IPS-11a (cell line): ENCODE measurements around the gene RPS6KA2.
"Not testable (repeated sequence)": the region's sequence is repeated elsewhere in the genome, so short reads cannot be mapped to it uniquely, and the experiment has no call there.

Source experiments
- H3K4me3 ChIP-seq: one replicate; pipeline ENCODE4 v1.5.1; 2013; ENCODE audit warnings: low read depth, low read length, control low read depth

Gene RPS6KA2

DNA sequence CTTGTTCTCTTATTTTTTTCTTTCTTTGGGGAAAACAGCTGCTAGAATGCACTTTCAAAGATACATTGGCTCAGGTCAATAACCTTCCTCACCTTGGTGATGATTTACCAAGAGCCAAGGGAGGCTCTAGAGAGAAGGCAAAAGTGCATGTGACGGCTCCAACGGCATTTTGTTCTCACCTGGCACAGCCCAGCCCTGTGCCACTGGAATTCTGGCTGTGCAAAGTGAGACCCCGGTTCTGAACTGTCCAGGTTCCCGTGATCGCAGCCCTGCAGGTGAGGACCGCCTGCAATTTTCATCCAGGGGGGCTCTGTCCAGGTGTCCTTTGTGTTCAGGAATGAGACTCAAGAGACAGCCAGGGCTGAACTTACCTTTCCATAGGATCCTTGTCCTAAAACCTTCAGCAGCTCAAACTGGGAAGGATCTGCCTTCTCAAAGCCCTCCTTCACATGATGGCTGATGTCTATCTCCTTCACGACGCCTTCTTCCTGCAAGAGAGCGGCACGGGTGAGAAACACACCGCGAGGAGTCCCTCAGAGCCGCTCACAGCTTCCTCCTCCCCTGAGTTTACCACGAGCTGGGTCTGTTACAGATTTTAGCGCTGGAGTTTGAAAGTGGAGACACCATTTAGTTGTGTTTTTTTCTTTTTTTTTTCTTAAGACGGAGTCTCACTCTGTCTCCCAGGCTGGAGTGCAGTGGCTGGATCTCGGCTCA lies 88.6 kb downstream of the RPS6KA2 start:
- no peak overlapping the region for H3K4me3 ChIP-seq

DNA sequence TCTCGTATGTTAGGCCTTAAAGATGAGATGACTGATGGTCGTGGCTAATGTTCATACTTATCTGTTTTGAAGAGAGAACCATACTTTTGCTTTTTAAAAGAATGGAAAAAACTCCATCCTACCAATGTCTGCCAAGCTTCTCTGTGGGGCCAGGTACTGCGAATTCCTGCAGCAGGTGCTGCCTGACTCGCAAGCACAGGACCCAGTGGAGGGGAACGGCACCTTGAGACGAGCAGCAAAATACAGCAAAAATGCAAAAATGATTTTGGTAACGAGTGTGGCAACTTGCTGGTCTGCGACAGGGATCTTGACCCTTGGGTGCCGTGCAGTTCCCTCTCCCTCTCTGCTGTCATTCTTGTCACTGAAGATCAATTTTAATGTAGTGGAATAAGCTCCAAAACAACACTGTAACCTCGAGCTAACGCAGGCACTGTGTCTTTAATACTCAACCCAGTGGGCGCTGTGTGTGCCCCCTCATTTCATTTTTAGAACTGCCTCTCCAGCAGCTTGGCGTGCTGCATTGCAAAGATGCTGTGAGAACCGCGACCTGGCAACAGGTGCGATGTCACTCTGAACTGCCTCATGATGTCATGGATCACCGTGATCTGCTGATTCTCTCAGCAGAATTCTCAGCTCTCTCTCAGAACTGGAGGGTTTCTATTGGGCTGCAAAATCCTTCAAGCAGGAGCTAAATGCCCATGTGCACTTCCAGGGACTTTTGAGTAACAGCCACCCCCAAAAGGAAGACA lies 92.2 kb downstream of the RPS6KA2 start:
- no peak overlapping the region for H3K4me3 ChIP-seq

DNA sequence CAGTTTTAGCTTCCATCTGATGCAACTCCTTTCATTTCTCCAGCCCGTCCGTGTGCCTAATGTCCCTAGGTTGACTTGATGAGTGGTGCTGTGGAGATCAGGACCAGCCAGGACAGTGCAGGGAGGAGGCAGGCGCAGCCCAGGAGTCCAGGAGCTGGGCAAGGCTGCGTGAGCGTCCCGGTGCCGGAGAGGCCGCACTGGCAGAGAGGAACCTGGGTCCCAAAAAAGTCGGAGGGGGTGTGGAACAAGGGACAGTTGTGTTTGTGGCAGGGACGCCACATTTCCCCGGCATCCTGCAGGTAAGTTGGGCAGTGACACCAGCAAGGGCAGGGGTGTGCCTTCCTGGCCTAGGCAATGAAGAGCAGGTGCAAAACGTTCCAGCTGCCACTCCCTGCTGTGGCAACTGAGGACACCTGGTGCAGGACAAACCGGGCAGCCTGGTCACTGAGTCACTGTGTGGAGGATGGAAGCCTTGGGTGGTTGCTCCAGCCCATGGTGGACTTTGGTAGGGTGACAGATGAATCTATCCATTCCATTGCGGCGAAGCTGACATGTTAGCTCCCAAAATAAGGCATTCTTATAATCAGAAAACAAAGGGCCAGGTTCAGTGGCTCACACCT lies 93.7 kb downstream of the RPS6KA2 start:
- H3K4me3 ChIP-seq = no peak overlapping the region

DNA sequence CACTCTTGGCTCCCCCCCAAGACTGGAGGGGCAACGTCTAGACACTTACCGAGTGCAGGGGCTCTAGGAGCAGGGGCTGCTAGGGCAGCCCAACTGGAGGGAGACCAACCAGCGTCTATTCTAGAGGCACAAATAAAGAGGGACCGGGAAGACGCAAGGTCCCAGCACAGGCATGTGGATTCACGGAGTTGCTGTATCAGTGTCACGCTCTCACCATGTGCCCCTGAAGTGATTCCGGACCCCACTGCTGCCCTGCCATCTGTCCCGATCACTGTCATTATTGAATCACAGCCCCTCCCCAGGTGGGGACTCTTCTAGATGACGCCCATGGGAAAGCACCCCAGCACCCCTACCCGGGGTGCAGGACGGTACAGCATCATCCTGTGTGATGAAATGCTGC lies 94.7 kb downstream of the RPS6KA2 start:
- H3K4me3 ChIP-seq = no peak overlapping the region

DNA sequence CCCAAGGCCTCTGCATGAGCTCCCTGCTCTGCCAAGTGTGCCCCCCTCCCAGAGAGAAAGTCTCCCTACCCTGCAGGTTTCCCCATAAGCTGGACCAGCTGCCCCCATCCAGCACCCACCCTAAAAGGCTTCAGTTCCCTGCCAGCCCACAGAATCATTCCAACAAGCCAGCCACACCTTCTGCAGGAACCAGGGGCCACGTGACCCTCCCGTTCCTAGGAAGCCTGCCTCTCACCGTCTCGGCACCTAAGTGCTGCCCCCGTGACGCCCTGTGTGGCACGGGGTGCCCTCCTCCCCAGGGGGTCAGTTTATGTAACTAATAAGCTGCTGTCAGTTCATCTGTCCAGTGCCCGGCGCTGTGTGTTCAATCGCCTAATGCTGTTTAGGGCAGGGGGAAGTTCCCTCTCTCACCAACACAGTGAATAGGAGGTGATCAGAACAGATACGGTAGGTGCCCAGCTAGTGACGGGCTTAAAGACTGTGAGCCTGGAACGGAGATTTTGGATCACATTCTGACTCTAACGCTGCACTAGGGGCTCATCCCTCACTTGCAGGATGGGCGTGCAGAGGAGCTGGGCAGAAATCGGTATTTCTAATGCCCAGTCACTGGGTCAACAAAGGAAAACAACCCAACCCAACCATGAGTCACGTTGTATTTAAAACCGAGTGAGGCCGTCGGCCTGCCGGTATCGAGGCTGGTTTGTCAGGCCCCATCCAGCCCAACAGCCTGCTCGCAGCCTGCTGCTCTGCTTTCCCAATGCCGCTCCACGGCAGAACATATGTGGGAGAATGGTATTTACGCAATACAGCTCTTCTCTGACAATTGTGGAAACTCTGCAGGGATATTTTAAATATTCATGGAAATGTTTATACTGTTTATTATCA lies 96.6 kb downstream of the RPS6KA2 start:
- H3K4me3 ChIP-seq = no peak overlapping the region

DNA sequence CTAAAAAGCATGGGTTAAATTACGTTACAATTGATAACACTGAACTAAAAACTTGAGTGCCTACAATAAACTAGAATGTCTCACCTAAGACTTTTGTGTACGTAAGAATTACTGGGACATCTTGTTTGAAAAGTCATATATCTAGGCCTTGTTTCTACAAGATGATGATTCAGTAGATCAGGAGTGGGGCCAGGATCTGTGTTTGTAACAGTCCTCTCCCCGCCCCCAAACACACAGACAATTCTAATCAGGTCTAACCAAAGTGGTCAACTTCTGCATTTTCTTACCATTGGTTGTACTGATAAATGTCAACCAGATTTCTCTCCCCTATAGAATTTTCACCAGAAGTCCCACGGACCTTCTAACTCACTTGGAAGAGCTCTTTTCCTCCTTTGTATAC lies 97.5 kb downstream of the RPS6KA2 start:
- no peak overlapping the region for H3K4me3 ChIP-seq

DNA sequence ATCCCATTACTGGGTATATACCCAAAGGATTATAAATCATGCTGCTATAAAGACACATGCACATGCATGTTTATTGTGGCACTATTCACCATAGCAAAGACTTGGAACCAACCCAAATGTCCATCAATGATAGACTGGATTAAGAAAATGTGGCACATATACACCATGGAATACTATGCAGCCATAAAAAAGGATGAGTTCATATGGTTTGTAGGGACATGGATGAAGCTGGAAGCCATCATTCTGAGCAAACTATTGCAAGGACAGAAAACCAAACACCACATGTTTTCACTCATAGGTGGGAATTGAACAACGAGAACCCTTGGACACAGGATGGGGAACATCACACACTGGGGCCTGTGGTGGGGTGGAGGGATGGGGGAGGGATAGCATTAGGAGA lies 98.0 kb downstream of the RPS6KA2 start:
- H3K4me3 ChIP-seq = not testable (repeated sequence)

DNA sequence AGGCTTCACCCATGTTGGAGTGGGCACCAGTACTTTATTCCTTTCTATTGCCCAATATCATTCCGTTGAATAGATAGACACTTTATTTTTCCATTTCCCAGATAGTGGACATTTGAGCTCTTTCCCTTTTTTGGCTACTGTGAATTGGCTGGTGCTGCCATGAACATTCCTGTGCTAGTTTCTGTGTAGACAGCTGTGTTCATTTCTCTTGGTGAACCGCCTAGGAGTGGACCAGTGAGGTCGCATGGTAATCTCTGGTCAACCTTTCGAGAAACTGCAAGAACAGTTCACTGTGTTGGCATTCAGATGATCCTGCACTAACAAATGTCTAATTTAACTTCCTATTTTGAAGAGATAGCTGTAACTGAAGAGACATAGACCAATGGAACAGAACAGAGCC lies 99.2 kb downstream of the RPS6KA2 start:
- H3K4me3 ChIP-seq = no peak overlapping the region

DNA sequence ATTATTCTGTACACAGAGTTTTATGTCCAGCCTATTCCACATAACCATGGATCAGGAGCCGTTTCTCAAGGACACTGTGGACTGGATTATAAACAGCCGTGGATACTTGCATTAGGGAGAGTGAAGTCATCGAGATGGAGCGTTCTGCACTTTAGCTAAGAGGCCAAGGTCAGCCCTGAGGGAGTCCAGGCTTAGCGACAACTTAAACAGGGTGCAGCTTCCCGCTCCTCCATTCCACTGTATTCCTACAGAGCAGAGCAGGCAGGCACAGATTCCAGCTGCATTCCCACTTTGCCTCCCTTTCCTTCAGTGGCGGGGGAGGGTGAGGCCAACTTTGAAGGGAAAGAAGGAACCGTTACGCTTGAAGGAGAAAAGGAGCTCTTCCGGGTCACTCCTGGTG lies 100.1 kb downstream of the RPS6KA2 start:
- no peak overlapping the region for H3K4me3 ChIP-seq

DNA sequence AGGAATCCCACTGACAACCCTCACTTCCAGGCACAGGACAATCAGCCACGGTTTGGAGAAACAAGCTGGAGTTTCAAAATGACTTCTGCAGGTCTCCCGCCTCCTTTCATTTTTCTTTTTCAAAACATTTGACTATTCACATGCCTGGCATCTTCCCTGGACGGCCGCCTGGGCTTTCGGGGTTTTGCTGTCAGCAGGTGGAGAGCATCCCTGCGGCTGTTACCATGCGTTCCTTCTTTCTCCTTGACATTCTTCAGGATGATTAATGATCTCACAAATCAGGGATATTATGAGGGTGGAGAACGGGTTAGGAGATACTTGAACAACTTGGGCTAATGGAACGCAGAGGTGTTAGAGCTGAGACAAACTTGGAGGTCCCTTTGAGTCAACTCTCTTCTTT lies 101.5 kb downstream of the RPS6KA2 start:
- no peak overlapping the region for H3K4me3 ChIP-seq

DNA sequence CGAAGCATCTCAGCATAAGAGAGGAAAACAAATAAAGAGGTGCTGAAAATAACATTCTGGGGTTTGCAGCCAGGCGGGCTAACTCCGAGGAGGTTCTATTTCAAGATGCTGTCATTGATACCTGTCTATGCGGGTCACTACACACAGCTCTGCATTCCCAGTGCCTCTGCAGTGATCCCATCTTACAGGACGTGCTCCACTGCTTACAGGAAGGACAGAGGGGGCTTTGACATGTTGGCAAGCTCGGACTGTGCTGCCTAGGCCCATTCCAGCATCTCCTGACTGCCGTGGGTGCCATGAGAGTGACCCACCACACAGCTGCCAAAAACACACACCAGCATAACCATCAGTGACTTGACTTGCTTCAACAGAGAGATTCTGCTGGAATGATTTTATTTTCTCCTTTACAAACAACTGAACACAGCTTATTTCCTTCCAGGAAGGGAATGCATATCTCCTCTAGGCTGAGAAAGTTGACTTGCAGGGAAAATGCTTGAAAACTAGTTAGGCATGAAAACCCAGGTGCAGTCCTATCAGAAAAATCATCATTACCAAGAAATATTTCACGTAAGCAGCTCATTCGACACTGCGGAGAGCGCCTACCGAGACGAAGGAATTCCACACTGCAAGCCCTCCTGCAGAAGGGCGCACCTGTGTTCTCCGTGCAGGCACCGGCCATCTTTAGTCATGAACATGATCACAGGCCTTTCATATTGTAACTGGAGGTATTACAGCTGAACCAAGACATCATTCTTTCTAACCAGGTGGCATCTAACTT lies 103.1 kb downstream of the RPS6KA2 start:
- H3K4me3 ChIP-seq = no peak overlapping the region

DNA sequence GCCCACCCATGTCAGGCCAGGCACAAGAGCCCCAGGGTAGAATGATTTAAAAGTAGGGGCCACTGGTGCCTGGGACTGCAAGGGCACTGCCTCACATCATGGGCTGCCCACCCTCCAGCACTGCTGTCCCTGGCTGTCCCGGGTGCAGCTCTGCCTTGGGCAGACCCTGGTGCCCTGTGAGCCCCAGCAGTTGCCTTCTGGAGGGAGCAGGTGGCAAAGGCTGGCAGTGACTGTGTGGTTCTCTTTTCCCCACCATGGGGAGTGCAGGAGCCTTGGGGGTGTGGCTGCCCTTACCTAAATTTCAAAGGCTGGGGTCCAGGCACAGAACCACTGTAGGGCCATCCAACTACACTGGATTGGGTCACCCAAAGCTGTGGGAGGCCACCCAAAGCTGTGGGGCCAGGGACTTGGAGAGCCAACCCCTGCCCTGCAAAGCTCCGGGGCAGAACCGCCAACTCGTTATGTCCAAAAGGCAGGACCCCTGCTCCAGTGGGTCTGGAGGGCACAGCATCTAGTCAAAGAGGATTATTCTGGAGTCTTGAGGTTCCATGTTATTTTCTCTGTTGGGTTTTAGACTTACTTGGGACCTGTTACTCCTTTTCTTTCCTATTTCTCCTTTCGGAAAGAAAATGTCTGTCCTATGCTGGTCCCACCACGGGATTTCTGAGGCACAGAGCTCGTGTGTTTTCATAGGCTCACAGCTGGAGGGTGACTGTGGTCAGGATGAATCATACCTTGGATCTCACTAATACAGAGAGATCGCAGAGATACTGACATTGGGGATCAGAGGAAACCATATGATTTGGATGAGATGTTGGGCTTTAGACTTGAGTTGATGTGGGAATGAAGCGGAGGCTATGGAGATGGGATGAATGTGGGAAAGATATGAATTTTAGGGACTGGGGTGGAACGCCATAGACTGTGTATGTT lies 105.9 kb downstream of the RPS6KA2 start:
- H3K4me3 ChIP-seq = no peak overlapping the region

DNA sequence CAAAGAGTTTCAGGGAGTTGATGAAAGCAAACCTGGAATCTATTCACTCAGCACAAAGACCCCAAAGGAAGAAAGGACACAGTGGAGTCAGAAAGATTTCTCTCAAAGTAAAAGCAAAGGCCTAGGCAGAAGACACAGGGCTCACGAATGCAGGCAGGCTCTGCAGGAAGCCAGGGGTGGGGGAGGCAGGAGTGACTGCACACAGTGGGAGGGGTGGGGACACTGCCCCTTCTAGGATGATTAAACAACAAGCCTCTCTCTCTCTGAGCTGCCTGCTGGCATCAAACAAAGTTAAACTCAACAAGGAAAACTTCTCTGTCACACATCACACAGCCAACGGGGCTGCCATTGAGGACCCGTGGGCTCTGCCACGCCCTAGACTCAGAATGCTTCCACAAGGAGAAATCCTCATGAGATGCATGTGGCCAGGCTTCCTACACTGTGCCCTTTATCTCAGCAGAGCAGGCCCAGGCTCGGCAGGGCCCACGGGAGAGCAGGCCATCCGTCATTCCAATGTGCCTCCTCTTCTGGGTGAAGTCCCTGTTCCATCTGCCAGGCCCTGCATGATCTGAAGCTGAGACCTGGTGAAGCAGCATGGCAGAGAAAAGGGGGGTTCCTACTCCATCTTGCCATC lies 110.7 kb downstream of the RPS6KA2 start:
- H3K4me3 ChIP-seq = no peak overlapping the region

DNA sequence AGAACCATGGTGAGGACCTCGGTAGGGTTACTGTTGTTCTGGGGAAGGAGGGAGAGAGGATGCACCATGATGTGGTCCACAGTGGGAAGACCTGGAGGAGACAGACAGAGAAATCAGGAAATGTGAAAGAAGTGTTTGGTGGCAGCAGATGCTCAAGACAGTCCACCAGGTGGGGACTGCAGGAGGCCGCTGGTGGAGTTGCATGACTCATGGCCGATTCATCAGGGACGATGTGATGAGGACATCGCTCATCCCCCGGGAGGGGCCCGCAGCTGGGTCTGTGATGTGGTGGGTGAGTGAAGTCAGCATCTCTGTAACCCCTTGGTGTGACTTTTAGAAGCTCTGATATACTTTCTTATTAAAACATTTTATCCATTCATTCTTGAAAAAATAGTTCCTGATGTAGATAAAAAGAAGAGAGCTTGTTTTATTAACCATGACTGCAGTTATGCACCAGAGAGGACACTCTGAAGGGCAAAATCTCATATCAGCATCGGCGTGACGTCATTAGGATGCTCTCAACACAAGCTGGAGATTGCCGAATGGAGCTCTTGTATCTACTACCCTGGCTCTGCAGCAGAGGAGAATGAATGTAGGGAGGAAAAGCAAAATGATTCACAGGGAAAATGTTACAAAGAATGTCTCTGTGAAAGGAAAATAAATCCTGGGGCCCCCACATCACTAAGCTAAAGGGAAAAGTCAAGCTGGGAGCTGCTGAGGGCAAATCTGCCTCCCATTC lies 111.8 kb downstream of the RPS6KA2 start:
- H3K4me3 ChIP-seq = no peak overlapping the region

DNA sequence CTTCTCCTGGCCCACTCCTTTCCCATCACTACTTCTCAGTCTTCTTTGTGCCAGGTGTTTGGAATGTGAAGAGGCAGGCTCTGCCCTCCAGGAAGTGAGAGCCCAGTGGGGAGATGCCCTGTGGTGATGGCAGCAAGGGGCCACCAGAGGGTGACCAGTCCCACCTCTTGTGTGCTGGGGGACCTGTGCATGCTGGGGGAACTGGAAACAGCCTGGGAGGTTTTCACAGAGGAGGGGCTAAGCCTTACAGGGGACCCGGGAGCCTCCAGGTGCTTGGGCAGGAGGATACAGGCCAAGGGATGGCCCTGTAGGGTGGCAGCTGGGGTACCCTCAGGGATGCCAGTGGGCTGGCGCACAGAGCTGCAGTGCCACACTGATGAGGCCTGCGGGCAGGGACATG lies 112.9 kb downstream of the RPS6KA2 start:
- no peak overlapping the region for H3K4me3 ChIP-seq

DNA sequence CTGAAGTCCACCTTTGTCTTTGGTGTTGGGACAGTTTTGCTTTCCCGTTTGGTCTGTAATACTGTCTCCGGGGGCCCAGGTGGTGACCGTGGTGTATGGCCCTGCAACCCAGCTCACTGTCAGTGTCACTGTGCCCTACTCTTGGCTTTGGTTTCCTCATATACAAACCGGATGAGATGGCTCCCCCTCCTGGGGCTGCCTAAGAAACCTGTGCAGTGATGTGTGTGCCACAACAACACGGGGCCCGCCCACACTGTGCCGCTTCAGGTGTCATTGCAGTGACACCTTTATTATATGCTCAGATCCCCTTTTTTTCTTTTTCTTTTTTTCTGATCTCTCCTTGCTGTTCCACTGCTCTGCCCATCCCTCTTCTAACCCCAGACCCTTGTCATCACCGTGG lies 114.5 kb downstream of the RPS6KA2 start:
- no peak overlapping the region for H3K4me3 ChIP-seq

DNA sequence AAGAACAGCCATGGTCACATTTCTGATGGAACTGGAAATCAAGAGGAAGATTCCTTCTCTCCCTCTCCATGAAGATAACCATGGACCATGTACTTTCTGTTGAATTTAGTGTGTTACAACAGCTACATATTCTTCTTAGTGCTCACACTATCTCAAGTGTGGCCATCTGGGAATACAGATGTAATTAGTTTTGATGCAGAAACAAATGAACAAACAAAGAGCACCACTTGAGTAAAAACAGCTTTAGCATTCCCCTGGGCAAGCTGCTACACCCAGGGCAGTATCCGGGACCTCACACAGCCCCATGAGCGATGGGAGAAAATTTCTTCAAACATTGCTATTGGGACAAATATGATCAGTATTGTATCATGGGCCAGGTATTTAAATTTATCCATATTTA lies 115.7 kb downstream of the RPS6KA2 start:
- no peak overlapping the region for H3K4me3 ChIP-seq

DNA sequence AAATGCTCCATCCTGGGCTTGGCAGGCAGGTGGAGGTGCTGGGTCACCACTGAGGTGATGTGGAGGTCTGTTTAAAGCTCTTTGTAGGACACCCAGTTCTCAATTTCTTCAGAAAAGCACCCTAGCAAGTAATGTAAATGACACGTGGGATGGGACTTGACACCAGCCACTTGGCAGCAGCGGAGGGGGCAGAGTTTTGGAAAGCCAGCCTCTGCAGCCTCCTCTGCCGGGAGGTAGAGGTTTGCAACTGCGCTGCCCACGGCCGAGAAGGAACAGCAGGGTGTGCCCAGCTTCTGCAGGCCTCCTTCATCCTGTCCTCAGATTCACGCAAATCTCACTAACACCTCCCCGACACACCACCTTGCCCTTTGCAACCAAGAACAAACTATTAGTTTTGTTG lies 117.9 kb downstream of the RPS6KA2 start:
- H3K4me3 ChIP-seq = no peak overlapping the region
